HG03039 (cell line): ENCODE data around the gene INO80C.
A peak's percentile ranks its signal among the peaks of the same experiment; 100 is the strongest.

Experiments used
- ATAC-seq: cut with Tn5 transposase; IDR thresholded peaks from one replicate; pipeline ENCODE4 v1.9.1; 2021; ENCODE audit warnings: mild to moderate bottlenecking, moderate library complexity; ENCODE audit not compliant: unreplicated experiment

INO80C gene, protein sequence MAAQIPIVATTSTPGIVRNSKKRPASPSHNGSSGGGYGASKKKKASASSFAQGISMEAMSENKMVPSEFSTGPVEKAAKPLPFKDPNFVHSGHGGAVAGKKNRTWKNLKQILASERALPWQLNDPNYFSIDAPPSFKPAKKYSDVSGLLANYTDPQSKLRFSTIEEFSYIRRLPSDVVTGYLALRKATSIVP

DNA sequence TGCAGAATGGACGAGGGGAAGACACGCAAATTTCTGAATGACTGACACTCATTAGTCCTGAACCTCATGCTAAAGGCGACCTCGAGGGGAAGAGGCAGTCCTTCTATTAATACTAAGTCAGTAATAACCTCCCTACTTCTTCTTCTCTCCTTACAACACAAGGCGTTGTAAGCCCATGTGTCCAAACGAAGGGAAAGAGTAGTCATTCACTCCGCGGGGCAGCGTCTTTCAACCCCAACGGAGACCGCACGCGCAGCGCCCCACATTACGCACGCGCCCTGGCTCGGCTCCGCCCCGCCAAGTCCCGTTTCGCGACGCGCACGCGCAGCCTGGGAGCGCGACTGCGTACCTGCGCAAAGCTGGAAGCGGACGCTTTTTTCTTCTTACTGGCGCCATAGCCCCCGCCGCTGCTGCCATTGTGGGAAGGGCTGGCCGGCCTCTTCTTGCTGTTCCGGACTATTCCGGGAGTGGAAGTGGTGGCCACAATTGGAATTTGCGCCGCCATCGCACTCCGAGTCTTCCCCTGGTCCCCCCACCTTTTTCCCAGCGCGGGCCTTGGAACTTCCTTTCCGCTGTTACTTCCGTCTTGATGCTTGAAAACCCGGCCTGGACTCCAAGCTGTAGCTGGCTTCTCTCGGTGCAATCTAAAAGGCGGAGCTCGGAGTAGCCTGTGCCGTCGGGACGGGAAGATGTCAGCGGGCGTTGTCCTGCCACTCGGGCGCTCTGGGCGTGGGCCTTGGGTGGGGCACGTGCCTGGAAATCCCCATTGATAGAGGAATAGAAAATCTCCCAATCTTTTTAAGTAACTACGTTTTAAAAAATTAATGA lies at the start of gene INO80C:
TSS of gene INO80C (minus strand) at position 591 of the 828 bp plus-strand sequence. CDS start at position 505, 86 bp downstream.
- ATAC-seq: peak; percentile 95

GRCh38 chr18:35547008-35547605 lies 49.3 kb upstream of the INO80C start:
- no peak for ATAC-seq

DNA sequence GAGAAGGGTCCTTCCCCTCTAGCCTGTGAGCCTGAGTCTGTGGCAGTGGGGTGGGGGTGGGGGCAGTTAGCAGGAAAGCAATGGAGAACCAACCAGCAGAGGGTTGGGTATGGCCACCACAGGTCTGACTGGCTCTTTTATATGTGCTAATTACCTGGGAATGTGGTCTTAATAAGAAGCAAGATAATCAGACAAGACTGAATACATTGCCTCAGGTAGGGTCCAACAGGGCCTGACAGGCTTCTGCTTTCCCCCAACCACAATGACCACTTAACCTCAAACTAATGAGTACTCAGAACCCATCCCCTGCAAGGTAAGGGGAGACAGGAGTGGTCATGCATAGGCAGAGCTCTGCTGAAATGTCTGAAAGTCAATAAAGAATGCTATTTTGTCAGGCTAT lies 44.6 kb upstream of the INO80C start:
- no peak for ATAC-seq

DNA sequence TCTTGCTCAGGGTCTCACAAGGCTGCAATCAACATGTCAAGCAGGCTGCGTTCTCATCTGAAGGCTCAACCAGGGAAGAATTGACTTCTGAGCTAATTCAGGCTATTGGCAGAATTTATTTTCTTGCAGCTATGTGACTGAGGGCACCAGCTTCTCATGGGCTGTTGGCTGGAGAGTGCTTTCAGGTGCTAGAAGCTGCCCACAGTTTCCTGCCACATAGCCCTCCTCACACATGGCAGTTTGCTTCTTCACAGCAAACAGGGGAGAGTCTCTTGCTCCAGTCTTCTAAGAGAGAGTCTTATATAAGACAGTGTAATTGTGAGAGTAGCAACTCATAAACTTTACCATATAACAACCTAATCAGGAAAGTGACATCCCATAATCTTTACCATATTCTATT lies 37.5 kb upstream of the INO80C start:
- ATAC-seq: no peak

- ATAC-seq: no peak
Measured at GRCh38 chr18:35533916-35534405, 36.2 kb upstream of the INO80C start.

GRCh38 chr18:35528749-35529274 lies 31.1 kb upstream of the INO80C start:
- ATAC-seq: no peak

- no peak for ATAC-seq
Measured at GRCh38 chr18:35526495-35527059, 28.8 kb upstream of the INO80C start.

GRCh38 chr18:35525795-35526494 lies 28.2 kb upstream of the INO80C start:
- no peak for ATAC-seq

- no peak for ATAC-seq
Measured at GRCh38 chr18:35524226-35524625, 26.5 kb upstream of the INO80C start.

DNA sequence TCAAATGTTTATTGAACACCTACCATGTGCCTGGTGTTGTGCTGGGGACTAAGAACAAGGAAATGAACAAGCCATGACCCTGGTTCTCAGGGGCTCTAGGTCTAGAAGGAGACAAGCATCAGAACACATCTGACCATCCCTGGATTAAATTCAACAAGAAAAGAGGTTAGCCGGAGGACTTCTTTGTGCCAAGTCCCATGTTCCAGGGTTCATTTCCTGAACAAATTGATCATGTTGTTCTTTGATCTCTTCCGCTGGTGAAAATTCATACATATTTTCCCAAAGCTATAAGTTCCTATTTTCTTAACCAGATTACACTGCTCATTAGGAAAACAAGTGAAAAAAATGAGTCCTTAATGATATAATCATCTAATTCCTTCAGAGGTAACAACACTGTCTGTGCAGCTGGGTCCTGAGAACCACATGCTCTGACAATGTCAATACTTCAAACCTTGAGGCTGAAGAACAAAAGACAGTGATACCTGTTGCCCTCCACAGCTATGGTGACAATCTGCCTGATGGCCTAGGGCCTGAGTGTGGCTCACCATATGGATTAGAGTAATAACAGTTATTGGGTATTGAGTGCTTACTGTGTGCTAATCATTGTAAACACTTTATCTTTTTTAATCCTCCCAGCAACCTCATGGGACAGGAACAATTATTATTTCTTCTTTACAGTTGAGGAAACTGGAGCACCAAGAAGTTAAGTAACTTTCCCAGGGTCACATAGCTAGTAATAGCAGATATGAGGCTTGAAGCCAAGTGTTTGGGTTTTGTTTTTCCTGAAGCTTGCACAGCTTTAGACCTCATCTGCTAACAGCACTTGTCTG lies 24.6 kb upstream of the INO80C start:
- ATAC-seq: no peak

DNA sequence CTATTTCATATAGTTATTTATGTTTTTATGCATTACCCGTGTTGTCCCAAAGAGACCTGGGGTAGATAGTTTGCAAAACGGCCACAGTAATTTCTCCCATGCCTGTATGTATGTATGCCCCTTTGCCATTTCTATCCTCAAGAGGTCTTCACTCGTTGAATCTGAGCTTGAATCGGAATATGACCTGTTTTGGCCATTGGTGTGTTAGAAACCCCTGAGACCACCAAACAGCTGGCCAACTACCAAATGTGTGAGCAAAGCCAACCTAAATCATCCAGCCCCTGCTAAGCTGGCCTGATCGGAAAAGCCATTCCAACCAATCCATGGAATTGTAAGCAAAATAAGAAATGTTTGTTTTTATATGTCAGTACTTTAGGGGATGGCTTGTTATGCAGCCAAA lies 23.4 kb upstream of the INO80C start:
- ATAC-seq: no peak

- no peak for ATAC-seq
Measured at GRCh38 chr18:35519148-35519899, 21.6 kb upstream of the INO80C start.

DNA sequence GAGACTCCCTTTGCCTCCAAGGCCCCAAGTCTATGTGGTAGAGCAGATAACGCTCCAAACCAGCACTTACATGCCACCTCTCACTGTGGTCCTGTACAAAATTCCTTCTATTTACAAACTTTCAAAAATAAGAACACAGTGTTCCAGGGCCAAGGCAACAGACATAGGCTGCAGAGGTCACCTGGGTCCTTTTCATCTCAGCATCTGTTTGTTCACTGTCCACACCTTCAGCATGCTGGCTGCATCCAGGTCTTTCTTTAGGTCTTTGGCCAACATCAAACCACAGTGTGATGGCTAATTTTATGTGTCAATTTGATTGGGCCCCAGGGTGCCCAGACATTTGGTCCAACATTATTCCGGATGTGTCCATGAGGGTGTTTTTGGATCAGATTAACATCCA lies 20.0 kb upstream of the INO80C start:
- ATAC-seq: no peak

GRCh38 chr18:35516789-35517188 lies 19.0 kb upstream of the INO80C start:
- no peak for ATAC-seq

DNA sequence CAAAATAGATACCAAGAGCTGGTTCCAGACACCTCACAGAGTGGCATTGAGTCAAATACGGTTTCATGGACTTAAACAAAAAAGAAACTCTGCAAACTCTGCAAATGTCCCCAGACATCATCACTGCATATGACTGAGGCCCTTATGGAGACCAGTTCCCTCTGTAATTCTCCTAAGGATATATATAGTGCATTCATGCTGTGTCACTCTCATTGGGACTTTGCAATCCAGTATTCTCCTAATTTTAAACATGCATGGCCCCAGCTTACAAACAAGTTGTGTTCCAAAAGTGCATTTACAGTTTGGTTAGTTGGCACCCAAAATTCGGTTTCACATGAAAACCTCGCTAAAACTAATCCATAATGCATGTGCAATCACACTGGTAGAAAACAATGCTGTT lies 18.6 kb upstream of the INO80C start:
- ATAC-seq: no peak

DNA sequence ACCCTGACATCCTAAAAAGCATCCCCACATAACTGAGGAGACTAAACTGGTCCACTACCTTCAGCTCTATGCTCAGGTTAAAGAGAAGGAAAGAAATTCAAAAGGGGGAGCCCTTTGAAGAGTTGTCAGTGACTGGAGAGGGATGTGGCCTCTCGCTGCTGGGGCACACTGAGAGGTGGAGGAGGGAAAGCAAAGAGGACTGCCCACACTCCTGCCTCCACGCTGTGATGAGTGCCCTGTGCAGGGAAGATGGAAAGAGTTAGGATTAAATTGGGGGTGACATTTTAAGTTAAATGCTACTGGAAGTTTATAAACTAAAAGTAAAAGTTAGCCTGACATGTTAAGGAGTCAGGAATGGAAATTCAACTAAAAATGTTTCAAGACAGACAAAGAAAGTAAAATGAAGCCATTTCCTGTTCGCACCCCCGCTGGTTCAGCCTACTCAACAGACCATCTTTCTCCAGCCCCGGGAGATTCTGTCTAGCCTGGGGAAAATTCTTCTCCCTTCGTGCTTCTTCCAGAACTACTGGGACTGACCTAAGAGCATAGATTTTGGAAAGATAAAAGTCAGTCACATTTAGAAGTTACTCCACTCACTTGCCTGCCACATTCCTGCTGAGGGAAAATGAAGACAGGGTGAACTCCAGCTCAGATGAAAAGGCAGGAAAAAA lies 17.8 kb upstream of the INO80C start:
- no peak for ATAC-seq

- ATAC-seq: no peak
Measured at GRCh38 chr18:35514752-35515459, 17.1 kb upstream of the INO80C start.

DNA sequence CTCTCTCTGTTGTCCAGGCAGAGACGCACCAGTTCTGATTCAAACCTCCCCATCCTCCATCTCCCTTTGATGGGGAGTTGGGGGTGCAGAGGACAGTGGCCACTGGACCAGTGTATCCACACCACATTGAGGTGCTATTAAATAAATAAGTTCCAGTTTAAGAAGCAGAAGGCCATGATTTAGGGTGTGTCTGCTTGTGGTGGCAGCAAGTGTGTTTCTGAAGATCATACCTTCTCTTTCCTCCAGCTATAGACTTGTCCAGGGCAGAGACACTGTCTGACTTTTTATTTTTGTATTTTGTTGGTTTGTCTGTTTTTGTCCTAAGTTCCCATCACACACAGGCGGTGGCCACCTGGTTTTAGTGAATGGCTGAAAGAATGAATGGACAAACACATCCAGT lies 16.5 kb upstream of the INO80C start:
- ATAC-seq: no peak
